ENCODE data around the gene RAB5IF.
A peak's percentile ranks its signal among the peaks of the same experiment; 100 is the strongest.
"Not testable (repeated sequence)": the region's sequence is repeated elsewhere in the genome, so short reads cannot be mapped to it uniquely, and the experiment has no call there.

RAB5IF gene

DNA sequence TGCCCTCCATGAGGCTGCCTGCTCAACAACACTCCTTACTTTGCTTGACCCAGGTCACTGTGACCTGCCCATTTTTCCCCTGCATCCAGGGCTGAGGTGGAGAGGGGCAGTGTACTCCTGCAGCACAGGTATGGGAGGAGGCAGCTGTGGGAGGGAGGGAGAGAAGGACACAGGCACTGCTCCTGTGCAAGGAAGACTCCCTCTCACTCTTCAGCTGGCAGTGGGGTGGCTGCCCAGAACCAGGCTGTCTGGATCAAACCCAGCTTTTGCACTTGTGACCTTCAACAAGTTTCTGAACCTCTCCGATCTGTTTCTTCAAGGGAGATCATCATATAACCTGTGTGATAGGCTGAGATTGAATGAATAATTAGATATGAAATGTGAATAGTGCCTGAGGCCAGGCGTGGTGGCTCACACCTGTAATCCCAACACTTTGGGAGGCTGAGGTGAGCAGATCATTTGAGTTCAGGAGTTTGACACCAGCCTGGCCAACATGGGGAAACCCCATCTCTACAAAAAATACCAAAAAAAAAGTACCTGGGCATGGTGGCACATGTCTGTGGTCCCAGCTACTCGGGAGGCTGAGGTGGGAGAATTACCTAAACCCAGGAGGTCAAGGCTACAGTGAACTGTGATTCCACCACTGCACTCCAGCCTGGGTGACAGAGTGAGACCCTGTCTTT lies 18.1 kb upstream of the RAB5IF start:
- no peak for DNase-seq

DNA sequence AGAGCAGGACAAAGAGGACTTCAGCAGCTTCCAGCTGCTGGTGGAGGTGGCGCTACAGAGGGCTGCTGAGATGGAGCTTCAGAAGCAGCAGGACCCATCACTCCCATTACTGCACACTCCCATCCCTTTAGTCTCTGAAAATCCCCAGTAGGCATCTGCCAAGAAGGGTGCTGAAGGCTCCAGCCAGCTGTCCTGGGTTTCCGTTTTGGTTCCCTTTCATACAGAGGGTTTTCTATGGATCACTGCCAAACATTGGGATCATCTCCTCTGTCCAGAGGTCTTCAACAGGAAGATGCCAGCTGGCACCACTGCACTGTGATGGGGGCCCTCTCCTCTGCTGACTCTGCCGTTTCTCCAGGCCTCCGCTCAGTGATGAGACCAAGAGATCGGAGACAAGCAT lies 14.3 kb upstream of the RAB5IF start:
- DNase-seq = no peak

DNA sequence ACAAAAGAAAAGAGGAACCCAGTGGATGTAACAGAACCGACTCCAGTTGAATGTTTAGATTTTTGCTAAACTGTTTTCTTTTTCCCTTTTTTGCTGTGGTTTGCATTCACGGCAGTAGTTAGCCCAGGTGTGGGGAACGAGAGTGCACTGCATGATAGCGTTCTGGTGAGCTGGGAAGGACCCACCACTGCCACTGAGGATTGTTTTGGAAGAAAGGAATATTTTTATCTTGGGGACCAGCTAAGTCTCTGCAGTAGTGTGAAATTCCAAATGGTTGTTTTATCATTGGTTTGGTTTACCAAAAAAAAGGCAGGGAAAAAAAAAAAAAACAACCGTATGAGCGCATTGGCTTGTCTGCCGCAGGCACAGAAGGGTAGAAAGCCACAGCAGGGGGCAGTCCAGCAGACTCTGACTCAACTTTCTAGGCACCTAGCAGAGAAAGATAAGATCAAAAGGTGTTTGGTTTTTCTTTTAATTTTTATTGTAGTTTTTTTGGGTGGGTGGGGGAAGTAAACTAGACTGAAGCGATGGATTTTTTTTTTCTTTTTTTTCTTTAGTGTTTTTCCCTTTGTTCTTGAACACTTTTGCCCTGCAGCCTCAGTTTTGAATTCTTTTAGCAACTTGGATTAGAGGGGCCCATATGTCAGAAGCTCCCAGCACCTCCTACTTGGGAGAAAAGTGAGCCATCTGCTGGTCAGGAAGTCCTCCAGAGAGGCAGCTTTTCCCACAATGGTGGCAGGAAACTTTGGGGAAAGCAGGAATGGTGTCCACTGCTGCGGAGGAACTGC lies 13.5 kb upstream of the RAB5IF start:
- peak; percentile 62 to 79 for DNase-seq

DNA sequence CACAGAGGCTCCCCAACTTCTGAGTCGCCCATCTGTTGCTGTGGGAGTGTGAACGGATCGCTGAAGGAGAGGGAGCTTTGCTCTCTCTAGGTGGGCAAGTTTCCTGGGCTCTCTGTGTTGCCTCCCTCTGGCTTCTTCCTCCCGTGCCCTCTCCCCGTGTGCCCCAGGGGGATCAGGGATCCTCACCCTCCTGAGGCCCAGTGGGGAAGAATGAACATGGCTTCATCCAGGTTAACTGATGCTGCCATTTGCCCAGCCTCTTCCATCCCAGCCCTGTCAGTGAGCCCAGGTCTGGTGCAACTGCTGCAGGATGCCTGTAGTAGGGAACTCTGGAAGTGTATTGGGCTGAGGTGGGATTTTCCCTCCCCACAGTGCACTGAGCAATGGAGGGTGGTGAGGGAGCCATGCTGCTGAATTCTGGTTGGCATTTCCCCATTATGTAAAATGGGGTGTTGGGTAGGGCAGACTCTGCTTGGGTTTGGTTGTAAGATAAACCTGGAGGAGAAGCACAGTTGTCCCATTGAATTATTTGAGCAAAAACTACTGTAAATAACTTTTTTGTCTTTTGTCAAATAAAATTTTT lies 12.1 kb upstream of the RAB5IF start:
- no peak for DNase-seq

DNA sequence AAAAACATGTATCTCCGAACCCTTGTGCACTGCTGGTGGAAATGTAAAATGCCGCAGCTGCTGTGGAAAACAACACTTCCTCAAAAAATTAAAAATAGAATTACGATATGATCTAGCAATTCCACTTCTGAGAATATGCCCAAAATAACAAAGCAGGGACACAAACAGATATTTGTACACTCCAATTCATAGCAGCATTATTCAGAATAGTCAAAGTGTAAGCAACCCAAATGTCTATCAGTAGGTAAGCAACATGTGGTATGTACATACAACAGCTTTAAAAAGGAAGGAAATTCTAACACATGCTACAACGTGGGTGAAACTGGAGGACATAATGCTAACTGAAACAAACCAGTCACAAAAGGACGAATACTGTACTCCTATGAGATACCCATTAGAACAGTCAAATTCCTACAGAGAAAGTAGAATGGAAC lies 5.7 kb upstream of the RAB5IF start:
- DNase-seq = no peak

DNA sequence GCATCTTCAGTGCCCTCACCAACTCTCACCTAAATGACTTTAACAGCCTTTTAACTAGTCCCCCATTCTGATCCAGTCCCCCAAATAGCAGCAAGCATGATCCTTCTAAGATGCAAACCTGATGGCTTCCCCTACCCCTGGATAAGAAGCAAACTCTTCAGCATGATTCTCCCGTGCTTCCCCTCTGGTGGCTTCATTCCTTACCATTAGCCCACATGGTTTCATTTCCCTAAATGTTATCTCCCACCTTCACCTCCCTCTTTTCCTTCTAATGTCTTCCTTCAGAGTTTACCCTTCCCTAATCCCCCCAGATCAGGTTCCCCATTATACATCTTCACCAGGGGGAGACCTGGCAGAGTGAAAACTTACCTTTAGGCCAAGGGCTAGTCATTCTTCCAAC lies 4.0 kb upstream of the RAB5IF start:
- no peak for DNase-seq

DNA sequence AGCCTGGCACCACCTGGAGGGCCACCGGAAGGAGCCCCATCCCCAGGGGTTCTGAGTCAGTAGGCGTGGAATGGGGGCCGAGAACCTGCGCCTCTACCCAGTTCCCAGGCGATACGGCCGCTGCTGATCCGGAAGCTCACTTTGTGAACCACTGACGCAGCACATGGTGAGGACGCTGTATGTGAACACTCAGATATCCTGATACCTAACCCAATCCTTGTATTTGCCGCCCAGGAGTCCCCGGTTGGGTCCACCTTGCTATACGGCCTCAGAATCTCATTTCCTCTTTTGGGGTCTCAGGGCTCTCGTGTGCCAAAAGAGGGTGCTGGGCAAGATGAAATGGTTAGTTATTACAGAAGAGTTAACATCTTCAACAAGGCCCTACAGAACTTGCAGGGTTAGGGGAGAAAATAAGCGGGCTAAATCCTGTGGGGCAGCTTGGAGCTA lies 604 bp upstream of the RAB5IF start:
- peak; percentile 74 to 75 for DNase-seq

DNA sequence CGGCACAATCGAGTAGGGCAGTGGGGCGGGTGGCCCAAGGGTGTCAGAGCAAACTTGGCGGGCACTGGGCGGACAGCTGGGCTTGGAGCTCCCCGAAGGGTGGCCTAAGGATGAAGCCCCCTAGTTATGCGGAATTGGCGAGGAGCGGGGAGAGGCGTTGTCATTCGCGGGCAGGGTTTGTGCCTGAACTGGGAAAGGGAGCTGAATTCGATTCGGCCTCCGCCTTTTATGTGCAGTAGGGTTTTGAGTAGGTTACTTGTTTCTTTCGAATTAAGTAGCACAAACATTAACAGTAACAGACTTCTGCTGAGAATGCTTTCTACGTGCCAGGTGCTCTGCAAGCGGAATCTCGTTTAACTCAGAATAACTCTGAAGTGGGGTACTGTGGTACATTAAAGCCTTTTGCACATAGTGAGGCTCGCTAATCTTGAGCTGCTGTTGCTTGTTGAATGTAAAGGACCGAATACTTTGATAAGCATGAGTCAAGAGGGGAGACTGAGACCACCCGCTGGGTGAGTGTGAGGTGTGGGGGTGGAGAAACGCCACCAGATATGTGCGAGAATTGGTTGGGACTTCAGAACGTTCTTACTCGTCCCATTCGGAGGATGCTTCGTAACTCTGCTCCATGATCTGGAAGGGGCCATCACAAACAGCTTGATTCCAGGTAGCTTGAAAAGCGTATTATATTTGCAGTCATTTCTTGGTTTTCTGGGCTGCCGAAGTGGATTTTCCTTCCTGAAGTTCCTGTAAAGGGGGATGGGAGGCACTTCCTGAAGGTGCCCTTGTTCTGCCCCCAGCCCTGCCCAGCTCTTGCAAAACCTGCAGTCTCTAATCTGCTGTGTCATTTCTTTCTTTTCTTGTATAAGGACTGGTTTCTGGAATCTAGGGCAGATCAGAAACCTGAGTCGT lies 833 bp downstream of the RAB5IF start:
- DNase-seq = peak in 1 of 2 donors; percentile 40

DNA sequence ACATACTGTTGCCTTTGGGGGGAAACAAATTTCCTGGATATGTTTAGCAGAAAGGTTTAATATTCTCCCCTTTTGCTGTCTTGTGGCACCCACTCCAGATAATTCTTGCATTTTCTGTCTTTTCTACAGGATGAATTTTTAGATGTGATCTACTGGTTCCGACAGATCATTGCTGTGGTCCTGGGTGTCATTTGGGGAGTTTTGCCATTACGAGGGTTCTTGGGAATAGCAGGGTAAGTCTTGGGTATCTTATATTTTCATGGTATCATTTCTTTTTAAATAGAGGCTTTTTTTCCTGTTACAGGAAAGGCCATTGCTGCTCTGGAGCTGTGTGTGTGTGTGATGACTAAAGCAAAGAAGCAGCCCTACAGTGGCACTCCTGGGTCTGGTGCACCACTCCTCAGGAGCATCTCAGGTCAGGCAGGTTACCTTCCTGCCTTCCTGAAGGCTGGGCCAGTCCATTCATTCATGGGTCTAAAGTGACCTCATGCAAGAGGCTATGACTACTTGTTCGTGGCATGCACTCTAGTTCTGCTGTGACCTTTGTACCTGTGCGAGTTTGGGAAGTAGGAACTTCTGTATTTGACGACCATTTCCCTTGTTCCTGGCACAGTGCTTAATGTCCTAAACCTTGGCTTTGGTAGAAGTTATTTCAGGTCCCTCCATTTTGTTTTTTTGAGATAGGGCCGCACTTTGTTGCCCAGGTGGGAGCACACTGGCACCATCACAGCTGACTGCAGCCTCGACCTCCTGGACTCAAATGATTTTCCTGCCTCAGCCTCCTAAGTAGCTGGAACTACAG lies 2.2 kb downstream of the RAB5IF start:
- DNase-seq = no peak

DNA sequence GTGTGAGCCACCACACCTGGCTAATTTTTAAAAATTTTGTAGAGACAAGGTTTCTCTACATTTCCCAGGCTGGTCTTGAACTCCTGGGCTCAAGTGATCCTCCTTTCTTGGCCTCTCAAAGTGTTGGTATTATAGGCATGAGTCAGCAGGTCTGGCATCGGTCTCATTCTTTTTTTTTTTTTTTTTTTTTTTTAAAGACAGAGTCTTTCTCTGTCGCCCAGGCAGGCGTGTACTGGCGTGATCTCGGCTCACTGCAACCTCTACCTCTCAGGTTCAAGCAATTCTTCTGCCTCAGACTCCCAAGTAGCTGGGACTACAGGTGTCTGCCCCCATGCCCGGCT lies 2.8 kb downstream of the RAB5IF start:
- not testable (repeated sequence) for DNase-seq

DNA sequence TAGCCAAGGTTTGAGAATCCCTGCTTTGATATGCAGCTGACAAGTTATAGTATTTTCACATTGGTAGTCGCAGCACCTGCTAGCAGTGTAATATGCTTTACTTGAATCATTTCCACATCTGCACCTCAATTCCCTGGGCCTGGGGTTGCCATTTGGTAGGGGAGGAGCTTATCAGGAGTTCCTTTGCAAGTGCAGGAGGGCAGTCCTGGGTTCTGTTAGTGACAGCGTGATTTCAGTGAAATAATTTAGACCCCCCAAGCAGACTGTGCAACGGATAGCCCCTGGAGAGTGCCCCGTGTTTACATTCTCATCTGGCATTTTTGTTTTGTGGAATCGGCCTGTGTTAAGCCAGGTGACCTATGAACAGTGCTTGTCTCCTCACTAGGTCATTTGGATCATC lies 6.0 kb downstream of the RAB5IF start:
- DNase-seq = no peak

DNA sequence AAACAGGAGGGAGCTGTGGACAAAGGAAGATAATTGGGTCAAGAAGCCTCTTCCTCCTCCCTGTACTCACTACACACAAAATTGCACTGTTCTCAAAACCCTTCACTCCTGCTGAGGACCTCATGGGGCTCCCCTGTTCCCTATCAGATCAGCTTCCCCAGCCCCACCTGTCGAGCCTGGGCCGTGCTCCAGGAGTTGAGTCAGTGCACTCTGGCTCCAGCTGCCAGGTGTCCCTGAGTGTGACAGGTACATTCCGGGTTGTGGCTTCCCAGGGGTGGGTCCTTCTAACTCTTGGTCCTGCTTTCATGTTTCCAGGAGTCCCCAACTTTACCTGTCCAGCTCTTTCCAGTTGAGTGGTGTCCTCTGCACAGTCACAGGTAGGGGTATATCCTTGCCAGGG lies 8.4 kb downstream of the RAB5IF start:
- DNase-seq = no peak

DNA sequence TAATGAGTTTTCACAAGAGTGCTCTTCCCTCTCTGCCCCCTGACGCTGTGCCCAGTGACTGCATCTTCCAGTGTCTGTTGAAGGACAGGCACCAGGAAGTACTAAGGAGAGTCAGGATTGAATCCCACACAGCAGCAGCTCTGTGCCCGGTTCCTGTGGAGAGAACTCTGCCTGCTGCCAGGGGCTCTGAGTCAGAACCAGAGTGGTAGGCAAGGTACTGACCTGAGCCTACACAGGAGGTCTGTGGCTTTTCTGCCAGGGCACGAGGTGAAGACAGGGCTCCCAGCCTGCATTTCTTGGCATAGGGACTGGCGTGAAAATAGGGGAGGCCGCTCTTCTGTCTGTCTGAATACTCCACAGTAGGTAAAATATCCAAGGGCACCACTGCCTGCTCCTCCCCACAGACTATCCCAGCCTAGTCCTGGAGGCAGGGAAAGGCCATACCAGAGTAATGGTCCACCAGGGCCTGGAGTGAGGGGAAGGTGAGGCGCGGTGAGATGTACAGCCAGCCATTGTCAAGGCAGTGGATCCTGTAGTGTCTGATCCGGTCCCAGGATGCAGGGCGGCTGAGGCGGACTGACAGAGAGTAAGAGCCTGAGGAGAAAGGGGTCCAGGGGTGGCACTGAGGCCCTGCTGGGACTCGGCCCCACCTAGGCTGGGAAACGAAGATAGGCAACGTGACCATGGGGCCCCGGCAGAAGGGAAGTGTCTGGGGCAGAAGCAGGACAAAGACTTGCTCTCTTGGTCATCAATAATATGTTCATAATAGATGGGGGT lies 9.4 kb downstream of the RAB5IF start:
- DNase-seq = no peak

DNA sequence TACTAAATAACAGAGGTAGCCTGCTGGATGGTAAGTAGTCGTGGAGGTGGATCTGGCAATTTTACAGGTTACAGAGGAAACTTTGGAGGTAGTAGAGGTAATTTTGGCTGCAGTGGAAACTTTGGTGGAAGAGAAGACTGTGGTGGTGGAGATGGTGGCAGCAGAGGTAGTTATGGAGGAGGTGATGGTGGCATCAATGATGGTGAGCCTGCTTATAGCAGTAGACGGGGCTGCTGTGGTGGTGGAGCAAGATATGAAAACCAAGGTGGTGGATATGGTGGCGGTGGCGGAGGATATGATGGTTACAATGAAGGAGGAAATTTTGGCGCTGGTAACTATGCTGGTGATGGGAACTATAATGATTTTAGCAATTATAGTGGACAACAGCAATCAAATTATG lies 15.3 kb downstream of the RAB5IF start:
- no peak for DNase-seq

DNA sequence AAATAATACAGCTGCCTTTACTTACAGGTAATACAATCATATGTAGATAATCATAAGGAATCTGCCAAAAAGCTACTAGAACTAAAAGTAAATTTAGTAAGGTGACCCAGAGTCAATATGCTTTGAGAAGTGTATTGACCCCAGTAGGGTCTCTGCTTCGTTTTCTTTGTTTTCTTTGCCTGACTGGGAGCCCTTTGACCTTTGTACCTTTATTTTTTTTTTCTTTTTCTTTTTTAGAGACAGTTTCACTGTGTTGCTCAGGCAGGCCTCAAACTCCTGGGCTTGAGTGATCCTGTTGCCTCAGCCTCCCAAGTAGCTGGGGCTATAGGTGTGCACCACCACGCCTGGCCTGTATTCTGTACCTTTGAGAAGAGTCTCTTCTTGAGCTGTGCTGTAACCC lies 17.9 kb downstream of the RAB5IF start:
- DNase-seq = no peak

DNA sequence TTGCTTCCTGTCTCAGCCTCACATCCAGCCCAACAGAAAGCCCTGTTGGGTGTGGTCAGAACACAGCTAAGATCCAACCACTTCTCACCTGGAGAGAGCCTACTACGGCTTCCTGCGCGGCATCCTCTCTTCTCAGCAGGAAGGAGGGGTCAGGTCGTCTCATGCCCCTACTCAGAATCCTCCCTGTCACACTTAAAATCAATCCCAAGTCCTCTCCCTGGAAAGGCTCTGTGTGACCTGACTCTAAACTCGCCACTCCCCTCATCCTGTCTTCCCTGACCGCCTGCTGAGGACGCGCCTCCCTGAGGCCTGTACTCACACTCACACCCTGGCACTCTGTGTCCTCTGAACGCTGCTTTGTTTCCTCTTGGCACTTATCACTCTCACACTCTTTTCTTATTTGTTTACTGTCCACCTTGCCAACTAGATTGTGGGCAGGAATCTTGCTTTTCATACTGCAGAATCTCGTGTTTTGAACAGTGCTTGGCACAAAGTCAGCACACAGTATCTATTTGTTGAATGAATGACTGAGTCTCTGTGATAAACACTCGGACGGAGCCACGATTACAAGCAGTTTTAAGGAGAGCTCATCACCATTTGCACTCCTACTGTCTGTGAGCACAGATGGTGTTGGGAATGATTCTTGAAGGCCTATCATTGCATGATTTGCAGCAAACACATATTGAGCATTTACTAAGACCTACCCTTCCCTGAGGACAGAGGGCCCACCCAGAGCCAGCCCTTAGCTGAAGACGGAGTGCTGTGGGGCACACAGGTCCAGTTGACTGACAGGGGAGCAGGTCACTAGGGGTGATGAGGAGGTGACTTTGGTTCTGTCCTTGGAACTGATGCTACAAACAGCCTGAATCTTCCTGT lies 18.7 kb downstream of the RAB5IF start:
- DNase-seq = no peak

DNA sequence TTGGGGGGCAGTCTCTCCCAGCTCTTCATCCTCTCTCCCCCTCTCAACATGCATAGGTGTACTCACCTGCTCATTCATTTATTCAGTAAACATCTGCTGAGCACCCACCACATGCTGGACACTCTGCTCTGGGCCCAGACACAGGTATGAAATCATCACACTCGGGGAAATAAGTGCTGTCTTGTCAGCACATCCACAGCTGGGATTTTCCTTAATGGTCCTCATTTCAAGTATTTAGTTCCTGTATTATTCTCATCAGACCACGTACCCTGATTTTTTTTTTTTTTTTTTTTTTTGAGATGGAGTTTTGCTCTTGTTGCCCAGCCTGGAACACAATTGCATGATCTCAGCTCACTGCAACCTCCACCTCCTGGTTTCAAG lies 19.4 kb downstream of the RAB5IF start:
- DNase-seq = no peak

DNA sequence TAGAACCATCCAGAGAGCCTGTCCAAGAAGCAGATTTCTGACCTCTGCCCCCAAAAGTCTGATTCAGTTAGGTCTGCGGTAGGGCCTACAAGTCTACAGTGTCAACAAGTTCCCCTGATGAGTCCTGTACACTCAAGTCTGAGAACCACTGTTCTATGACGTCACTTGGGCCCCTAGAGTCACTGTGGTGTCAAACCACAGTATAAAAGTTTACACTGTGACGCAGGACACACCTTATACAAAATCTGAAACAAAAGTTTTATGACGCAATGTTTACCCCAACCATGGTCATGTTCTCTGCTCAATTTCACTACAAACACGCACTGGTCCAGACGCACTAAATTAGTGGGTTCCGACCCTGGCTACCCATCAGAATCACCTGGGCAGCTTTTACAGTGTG lies 22.5 kb downstream of the RAB5IF start:
- peak; percentile 48 to 57 for DNase-seq

DNA sequence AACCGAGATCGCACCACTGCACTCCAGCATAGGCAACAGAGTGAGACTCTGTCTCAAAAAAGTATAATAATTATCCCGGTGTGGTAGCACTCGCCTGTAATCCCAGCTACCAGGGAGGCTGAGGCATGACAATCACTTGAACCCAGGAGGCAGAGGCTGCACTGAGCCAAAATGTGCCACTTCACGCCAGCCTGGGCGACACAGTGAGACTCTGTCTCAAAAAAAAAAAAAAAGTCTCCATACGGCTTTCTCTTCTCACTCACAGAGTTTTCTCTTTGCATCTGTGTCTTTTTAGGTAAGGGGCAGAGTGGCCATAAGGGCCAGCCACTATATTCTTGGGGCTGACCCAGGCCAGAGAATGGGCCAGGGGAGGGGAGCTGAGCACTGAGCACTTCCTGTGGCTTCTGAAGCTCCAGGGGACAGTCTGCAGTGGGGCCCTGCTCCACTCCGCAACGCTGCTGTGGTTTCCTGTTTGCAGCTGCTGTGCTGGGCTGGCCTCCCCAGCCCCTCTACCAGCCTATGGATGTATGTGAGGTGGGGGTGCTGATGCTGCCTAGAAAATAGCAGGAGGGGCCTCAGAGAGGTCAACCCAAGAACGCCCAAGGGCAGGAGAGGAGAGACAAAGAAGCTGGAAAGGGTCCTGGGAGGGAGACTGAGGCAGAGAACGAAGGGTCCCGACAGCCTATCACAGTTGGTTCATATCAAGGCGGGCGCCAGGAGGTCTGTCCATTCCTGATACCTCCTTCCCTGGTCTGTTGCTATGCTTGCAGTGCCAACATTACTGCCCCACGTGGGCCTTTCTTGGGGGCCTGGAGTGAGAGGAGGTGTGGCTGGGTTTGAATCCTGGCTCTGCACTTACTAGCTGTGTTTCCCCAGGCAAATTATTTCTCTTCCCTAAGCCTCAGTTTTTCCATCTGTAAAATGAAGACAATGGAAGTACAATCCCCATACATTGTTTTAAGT lies 24.4 kb downstream of the RAB5IF start:
- peak; percentile 47 to 52 for DNase-seq
